HEK293 (cell line): ENCODE data around the gene CHST5.
A peak's percentile ranks its signal among the peaks of the same experiment; 100 is the strongest.
"Not testable (repeated sequence)": the region's sequence is repeated elsewhere in the genome, so short reads cannot be mapped to it uniquely, and the experiment has no call there.

ENCODE experiments used
- CTCF ChIA-PET: fragments of 350-600 bp; formaldehyde crosslinking; extraction: SDS; loops from one replicate; lab custom pipeline; 2021; ENCODE audit warnings: antibody characterized with exemption; lab: Yijun Ruan, JAX
- POLR2A ChIA-PET: fragments of 300-600 bp; formaldehyde crosslinking; extraction: SDS; loops from one replicate; lab custom pipeline; 2020; ENCODE audit warnings: antibody characterized with exemption, inconsistent platforms; lab: Yijun Ruan, JAX
- H3K27ac ChIP-seq: fragments of 200-500 bp; sonication (Bioruptor generic); 2 replicates; pipeline ENCODE4 v1.5.1; 2014; ENCODE audit warnings: low read depth, low read length, control low read depth, inconsistent platforms; ENCODE audit errors: extremely low read depth
- H3K36me3 ChIP-seq, 2 experiments: fragments of 200-500 bp in 1 of 2; sonication (Bioruptor generic) in 1 of 2; 1 replicate in 1 of 2; 2 replicates in 1 of 2; pipeline ENCODE4 v1.5.1; 2014 to 2017; ENCODE audit warnings: inconsistent platforms in 2 of 2, low read length in 2 of 2; ENCODE audit not compliant: control insufficient read depth in 2 of 2, insufficient read depth in 1 of 2
- H3K4me1 ChIP-seq: fragments of 200-500 bp; sonication (Bioruptor generic); 2 replicates; pipeline ENCODE4 v1.5.1; 2014; ENCODE audit warnings: mild to moderate bottlenecking, low read length, inconsistent platforms; ENCODE audit not compliant: control insufficient read depth, insufficient read depth
- H3K4me3 ChIP-seq: 2 replicates; pipeline ENCODE4 v1.5.1; 2011; ENCODE audit warnings: low read depth, mild to moderate bottlenecking, control low read depth, low read length, moderate library complexity
- H3K9me3 ChIP-seq: fragments of 200-500 bp; sonication (Bioruptor generic); 2 replicates; pipeline ENCODE4 v1.5.1; 2014; ENCODE audit warnings: low read depth, low read length, inconsistent platforms; ENCODE audit not compliant: control insufficient read depth, insufficient read depth
- GLIS1 ChIP-seq: fragments of 450-650 bp; formaldehyde crosslinking; IDR thresholded peaks from 2 replicates; pipeline ENCODE4 v1.5.1; 2016; ENCODE audit warnings: missing biosample characterization, missing genetic modification characterization
- KLF10 ChIP-seq: fragments of 450-650 bp; IDR thresholded peaks from 2 replicates; pipeline ENCODE4 v1.5.1; 2018; ENCODE audit warnings: missing biosample characterization, mild to moderate bottlenecking, missing genetic modification characterization
- ZBTB20 ChIP-seq: fragments of 450-650 bp; formaldehyde crosslinking; IDR thresholded peaks from 2 replicates; pipeline ENCODE4 v1.5.1; 2016; ENCODE audit warnings: missing biosample characterization, missing genetic modification characterization
- ZIC2 ChIP-seq: fragments of 450-650 bp; formaldehyde crosslinking; IDR thresholded peaks from 2 replicates; pipeline ENCODE4 v1.5.1; 2016; ENCODE audit warnings: missing biosample characterization, missing genetic modification characterization
- ZNF121 ChIP-seq: fragments of 450-650 bp; formaldehyde crosslinking; IDR thresholded peaks from 2 replicates; pipeline ENCODE4 v1.5.1; 2016; ENCODE audit warnings: missing biosample characterization, missing genetic modification characterization
- ZNF132 ChIP-seq: fragments of 450-650 bp; formaldehyde crosslinking; IDR thresholded peaks from 2 replicates; pipeline ENCODE4 v1.5.1; 2017; ENCODE audit warnings: missing biosample characterization, missing genetic modification characterization, borderline replicate concordance
- ZNF138 ChIP-seq: fragments of 450-650 bp; formaldehyde crosslinking; IDR thresholded peaks from 2 replicates; pipeline ENCODE4 v1.5.1; 2016; ENCODE audit warnings: missing biosample characterization, missing genetic modification characterization, borderline replicate concordance
- ZNF19 ChIP-seq: fragments of 450-650 bp; formaldehyde crosslinking; IDR thresholded peaks from 2 replicates; pipeline ENCODE4; 2016; ENCODE audit warnings: missing biosample characterization, missing genetic modification characterization, low read depth
- ZNF221 ChIP-seq: fragments of 450-650 bp; formaldehyde crosslinking; IDR thresholded peaks from 2 replicates; pipeline ENCODE4 v1.5.1; 2017; ENCODE audit warnings: missing biosample characterization, missing genetic modification characterization, borderline replicate concordance
- ZNF223 ChIP-seq: fragments of 450-650 bp; formaldehyde crosslinking; IDR thresholded peaks from 2 replicates; pipeline ENCODE4 v1.5.1; 2016; ENCODE audit warnings: missing biosample characterization, missing genetic modification characterization
- ZNF394 ChIP-seq: fragments of 450-650 bp; formaldehyde crosslinking; IDR thresholded peaks from 2 replicates; pipeline ENCODE4 v1.5.1; 2016; ENCODE audit warnings: missing biosample characterization, missing genetic modification characterization, mild to moderate bottlenecking, moderate library complexity, borderline replicate concordance
- ZNF433 ChIP-seq: fragments of 450-650 bp; formaldehyde crosslinking; IDR thresholded peaks from 2 replicates; pipeline ENCODE4 v1.5.1; 2016; ENCODE audit warnings: missing biosample characterization, missing genetic modification characterization, low read depth
- ZNF530 ChIP-seq: fragments of 450-650 bp; formaldehyde crosslinking; IDR thresholded peaks from 2 replicates; pipeline ENCODE4 v1.5.1; 2016; ENCODE audit warnings: low read depth, missing biosample characterization, missing genetic modification characterization
- ZNF548 ChIP-seq: fragments of 450-650 bp; formaldehyde crosslinking; IDR thresholded peaks from 2 replicates; pipeline ENCODE4 v1.5.1; 2016; ENCODE audit warnings: missing biosample characterization, missing genetic modification characterization
- ZNF629 ChIP-seq: fragments of 450-650 bp; formaldehyde crosslinking; IDR thresholded peaks from 2 replicates; pipeline ENCODE4 v1.5.1; 2017; ENCODE audit warnings: missing biosample characterization, missing genetic modification characterization
- ZNF660 ChIP-seq: fragments of 450-650 bp; IDR thresholded peaks from 2 replicates; pipeline ENCODE4 v1.5.1; 2018; ENCODE audit warnings: missing biosample characterization, mild to moderate bottlenecking, missing genetic modification characterization
- ZNF670 ChIP-seq: fragments of 450-650 bp; formaldehyde crosslinking; IDR thresholded peaks from 2 replicates; pipeline ENCODE4 v1.5.1; 2016; ENCODE audit warnings: missing biosample characterization, missing genetic modification characterization, low read depth
- ZNF791 ChIP-seq: fragments of 450-650 bp; formaldehyde crosslinking; IDR thresholded peaks from 2 replicates; pipeline ENCODE4 v1.5.1; 2016; ENCODE audit warnings: missing biosample characterization, missing genetic modification characterization
- ZNF837 ChIP-seq: fragments of 450-650 bp; formaldehyde crosslinking; IDR thresholded peaks from 2 replicates; pipeline ENCODE4 v1.5.1; 2016; ENCODE audit warnings: missing biosample characterization, missing genetic modification characterization
- ZNF843 ChIP-seq: fragments of 450-650 bp; formaldehyde crosslinking; IDR thresholded peaks from 2 replicates; pipeline ENCODE4 v1.5.1; 2016; ENCODE audit warnings: missing biosample characterization, missing genetic modification characterization
- ZXDB ChIP-seq: fragments of 450-650 bp; formaldehyde crosslinking; IDR thresholded peaks from 2 replicates; pipeline ENCODE4 v1.5.1; 2016; ENCODE audit warnings: missing biosample characterization, missing genetic modification characterization
- TF ChIP-seq, protein P1 (sequence below): fragments of 450-650 bp; formaldehyde crosslinking; IDR thresholded peaks from 2 replicates; pipeline ENCODE4 v1.5.1; 2016; ENCODE audit warnings: missing biosample characterization, missing genetic modification characterization
- TF ChIP-seq, protein P2 (sequence below): fragments of 450-650 bp; formaldehyde crosslinking; IDR thresholded peaks from 2 replicates; pipeline ENCODE4 v1.5.1; 2016; ENCODE audit warnings: missing biosample characterization, missing genetic modification characterization
- TF ChIP-seq, protein P3 (sequence below): fragments of 450-650 bp; IDR thresholded peaks from 2 replicates; pipeline ENCODE4 v1.5.1; 2018; ENCODE audit warnings: missing biosample characterization, mild to moderate bottlenecking, missing genetic modification characterization
- TF ChIP-seq, protein P4 (sequence below): fragments of 450-650 bp; formaldehyde crosslinking; IDR thresholded peaks from 2 replicates; pipeline ENCODE4 v1.5.1; 2016; ENCODE audit warnings: missing biosample characterization, missing genetic modification characterization

Gene CHST5

DNA sequence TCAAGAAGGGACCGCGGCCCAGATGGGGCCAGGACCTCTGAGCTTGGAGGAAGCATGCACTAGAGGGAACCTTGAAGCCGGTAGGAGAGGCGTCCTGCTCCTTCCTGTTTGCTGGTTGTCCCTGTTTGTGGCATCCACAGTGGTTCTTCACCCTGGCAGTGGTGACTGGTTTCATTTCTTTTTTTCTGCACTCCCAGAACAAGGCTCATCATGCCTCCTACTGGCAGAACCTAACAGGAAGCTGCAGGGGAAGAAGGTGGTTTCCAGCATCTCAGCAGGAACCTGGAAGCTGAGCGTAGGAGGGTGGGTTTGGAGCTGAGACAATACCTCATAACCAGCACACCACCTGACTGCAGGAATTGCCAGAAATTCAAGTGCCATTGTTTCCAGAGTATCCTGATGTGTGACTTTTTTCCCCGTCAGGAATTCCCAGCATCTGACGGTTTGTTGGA, 14.3 kb upstream of the CHST5 start (continued):
- TF ChIP-seq, protein P1, sequence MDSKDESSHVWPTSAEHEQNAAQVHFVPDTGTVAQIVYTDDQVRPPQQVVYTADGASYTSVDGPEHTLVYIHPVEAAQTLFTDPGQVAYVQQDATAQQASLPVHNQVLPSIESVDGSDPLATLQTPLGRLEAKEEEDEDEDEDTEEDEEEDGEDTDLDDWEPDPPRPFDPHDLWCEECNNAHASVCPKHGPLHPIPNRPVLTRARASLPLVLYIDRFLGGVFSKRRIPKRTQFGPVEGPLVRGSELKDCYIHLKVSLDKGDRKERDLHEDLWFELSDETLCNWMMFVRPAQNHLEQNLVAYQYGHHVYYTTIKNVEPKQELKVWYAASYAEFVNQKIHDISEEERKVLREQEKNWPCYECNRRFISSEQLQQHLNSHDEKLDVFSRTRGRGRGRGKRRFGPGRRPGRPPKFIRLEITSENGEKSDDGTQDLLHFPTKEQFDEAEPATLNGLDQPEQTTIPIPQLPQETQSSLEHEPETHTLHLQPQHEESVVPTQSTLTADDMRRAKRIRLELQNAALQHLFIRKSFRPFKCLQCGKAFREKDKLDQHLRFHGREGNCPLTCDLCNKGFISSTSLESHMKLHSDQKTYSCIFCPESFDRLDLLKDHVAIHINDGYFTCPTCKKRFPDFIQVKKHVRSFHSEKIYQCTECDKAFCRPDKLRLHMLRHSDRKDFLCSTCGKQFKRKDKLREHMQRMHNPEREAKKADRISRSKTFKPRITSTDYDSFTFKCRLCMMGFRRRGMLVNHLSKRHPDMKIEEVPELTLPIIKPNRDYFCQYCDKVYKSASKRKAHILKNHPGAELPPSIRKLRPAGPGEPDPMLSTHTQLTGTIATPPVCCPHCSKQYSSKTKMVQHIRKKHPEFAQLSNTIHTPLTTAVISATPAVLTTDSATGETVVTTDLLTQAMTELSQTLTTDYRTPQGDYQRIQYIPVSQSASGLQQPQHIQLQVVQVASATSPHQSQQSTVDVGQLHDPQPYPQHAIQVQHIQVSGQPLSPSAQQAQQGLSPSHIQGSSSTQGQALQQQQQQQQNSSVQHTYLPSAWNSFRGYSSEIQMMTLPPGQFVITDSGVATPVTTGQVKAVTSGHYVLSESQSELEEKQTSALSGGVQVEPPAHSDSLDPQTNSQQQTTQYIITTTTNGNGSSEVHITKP (tag by site-specific recombination), result no peak
- TF ChIP-seq ZIC2 (tag by site-specific recombination) (peak; percentile 57), ZNF223 (tag by site-specific recombination) (no peak), ZNF629 (tag by site-specific recombination) (no peak), KLF10 (tag by site-specific recombination) (no peak), ZXDB (tag by site-specific recombination) (no peak), ZNF837 (tag by site-specific recombination) (no peak), ZNF121 (tag by site-specific recombination) (no peak), ZNF19 (no peak), ZNF548 (no peak), ZNF138 (tag by site-specific recombination) (no peak), ZNF221 (tag by site-specific recombination) (no peak), ZNF660 (tag by site-specific recombination) (peak; percentile 69; the same call in 1 of the 2 replicates), ZBTB20 (tag by site-specific recombination) (no peak)
- TF ChIP-seq, protein P2, sequence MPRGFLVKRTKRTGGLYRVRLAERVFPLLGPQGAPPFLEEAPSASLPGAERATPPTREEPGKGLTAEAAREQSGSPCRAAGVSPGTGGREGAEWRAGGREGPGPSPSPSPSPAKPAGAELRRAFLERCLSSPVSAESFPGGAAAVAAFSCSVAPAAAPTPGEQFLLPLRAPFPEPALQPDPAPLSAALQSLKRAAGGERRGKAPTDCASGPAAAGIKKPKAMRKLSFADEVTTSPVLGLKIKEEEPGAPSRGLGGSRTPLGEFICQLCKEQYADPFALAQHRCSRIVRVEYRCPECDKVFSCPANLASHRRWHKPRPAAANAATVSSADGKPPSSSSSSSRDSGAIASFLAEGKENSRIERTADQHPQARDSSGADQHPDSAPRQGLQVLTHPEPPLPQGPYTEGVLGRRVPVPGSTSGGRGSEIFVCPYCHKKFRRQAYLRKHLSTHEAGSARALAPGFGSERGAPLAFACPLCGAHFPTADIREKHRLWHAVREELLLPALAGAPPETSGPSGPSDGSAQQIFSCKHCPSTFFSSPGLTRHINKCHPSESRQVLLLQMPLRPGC (tag by site-specific recombination), result no peak

DNA sequence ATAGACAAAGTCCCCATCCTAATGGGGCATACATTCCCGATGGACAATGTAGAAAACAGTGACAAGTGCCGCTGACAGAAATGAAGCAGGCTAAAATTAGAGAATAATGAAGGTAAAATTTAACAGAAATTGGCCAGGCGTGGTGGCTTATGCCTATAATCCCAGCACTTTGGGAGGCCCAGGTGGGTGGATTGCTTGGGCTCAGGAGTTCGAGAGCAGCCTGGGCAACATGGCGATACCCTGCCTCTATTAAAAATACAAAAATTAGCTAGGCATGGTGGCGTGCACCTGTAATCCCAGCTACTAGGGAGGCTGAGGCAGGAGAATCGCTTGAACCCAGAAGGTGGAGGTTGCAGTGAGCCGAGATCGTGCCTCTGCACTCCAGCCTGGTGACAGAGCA, 12.5 kb upstream of the CHST5 start:
- CTCF ChIA-PET, result interaction anchor here (0.9 to 6.3 kb wide), 3 partner anchors 77 to 315 kb away, joined by 3 to 49 read pairs (median 9); partner anchors contain the start of gene TMEM170A
- H3K27ac ChIP-seq, H3K9me3 ChIP-seq, H3K36me3 ChIP-seq, POLR2A ChIA-PET, H3K4me3 ChIP-seq, H3K4me1 ChIP-seq: not testable (repeated sequence)

DNA sequence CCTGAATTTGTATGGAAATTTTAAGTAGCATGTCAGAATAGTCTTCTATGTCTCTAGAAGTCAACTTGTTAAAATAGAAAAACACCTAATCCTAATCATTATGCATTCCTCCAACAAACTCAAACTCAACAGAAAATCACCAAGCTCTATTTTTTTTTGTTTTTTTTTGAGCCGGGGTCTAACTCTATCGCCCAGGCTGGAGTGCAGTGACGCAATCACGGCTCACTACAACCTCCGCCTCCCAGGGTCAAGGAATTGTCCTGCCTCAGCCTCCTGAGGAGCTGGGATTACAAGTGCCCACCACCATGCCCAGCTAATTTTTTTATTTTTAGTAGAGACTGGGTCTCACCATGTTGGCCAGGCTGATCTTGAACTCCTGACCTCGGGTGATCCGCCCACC, 10.4 kb upstream of the CHST5 start:
- Histone ChIP-seq H3K4me3 (no peak overlapping the region), H3K9me3 (no peaks in the 10 kb centered on the region), H3K36me3 (peaks cover 0 to 4% of the 10 kb centered on the region in 2 experiments; a peak in 2 of 3 replicates), H3K27ac (no peak overlapping the region), H3K4me1 (no peaks in the 10 kb centered on the region)
- ChIA-PET CTCF (interaction anchor here (0.6 to 1.4 kb wide), 2 partner anchors 15 to 19 kb away, joined by 3 to 6 read pairs; partner anchors contain the start of gene GABARAPL2), POLR2A (no interaction called here)
- TF ChIP-seq, protein P3, sequence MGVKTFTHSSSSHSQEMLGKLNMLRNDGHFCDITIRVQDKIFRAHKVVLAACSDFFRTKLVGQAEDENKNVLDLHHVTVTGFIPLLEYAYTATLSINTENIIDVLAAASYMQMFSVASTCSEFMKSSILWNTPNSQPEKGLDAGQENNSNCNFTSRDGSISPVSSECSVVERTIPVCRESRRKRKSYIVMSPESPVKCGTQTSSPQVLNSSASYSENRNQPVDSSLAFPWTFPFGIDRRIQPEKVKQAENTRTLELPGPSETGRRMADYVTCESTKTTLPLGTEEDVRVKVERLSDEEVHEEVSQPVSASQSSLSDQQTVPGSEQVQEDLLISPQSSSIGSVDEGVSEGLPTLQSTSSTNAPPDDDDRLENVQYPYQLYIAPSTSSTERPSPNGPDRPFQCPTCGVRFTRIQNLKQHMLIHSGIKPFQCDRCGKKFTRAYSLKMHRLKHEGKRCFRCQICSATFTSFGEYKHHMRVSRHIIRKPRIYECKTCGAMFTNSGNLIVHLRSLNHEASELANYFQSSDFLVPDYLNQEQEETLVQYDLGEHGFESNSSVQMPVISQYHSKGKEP (tag by site-specific recombination), result no peak
- TF ChIP-seq ZNF394 (tag by site-specific recombination) (no peak), ZNF791 (tag by site-specific recombination) (no peak), ZNF670 (tag by site-specific recombination) (no peak), ZNF843 (tag by site-specific recombination) (no peak), ZNF132 (tag by site-specific recombination) (no peak), GLIS1 (tag by site-specific recombination) (no peak), ZNF433 (no peak), ZNF530 (tag by site-specific recombination) (no peak)
- TF ChIP-seq, protein P4, sequence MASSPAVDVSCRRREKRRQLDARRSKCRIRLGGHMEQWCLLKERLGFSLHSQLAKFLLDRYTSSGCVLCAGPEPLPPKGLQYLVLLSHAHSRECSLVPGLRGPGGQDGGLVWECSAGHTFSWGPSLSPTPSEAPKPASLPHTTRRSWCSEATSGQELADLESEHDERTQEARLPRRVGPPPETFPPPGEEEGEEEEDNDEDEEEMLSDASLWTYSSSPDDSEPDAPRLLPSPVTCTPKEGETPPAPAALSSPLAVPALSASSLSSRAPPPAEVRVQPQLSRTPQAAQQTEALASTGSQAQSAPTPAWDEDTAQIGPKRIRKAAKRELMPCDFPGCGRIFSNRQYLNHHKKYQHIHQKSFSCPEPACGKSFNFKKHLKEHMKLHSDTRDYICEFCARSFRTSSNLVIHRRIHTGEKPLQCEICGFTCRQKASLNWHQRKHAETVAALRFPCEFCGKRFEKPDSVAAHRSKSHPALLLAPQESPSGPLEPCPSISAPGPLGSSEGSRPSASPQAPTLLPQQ, result no peak
